ENCODE measurements around the gene CELF4. TPM values are rescaled to one million over a fixed set of nuclear protein-coding genes. Genes with fewer than 3 reads are reported as not detected.

CELF4 gene
- total and polyA plus RNA-seq, 4 donors = 0.24 to 3.0 (median 1.3) TPM

- Histone ChIP-seq H3K27ac (ENCODE audit: low read depth in 1 of 2, low read length in 1 of 2) (no peak overlapping the region), H3K9me3 (ENCODE audit: control insufficient read depth in 4 of 4, insufficient read depth in 3 of 4, low read length in 3 of 4) (peaks cover 0 to 2% (median 0%) of the 10 kb centered on the region in 4 donors), H3K9ac (ENCODE audit: insufficient read depth in 1 of 2, low read length in 2 of 2) (no peak overlapping the region), H3K36me3 (ENCODE audit: control insufficient read depth in 4 of 4, insufficient read depth in 4 of 4, low read length in 4 of 4) (no peaks in the 10 kb centered on the region), H3K4me1 (ENCODE audit: control insufficient read depth in 5 of 5, insufficient read depth in 5 of 5, low read length in 5 of 5) (peaks cover 0 to 9% (median 0%) of the 10 kb centered on the region in 5 donors), H3K27me3 (ENCODE audit: control insufficient read depth in 3 of 3, insufficient read depth in 3 of 3, low read length in 2 of 3) (no peaks in the 10 kb centered on the region), H3K4me3 (no peak overlapping the region)
- ATAC-seq (ENCODE audit: insufficient read depth, low FRiP score) (no peak), DNase-seq (no peak)
- 82 to 84% methylated on average over 10 of the region's 10 CpGs for WGBS, 2 donors
- no peak for TF ChIP-seq CTCF (IDR thresholded peaks at IDR 0.05; ENCODE audit: control extremely low read depth, extremely low read depth)
Observed at GRCh38 chr18:37550118-37550875, 15.3 kb downstream of the CELF4 start.

DNA sequence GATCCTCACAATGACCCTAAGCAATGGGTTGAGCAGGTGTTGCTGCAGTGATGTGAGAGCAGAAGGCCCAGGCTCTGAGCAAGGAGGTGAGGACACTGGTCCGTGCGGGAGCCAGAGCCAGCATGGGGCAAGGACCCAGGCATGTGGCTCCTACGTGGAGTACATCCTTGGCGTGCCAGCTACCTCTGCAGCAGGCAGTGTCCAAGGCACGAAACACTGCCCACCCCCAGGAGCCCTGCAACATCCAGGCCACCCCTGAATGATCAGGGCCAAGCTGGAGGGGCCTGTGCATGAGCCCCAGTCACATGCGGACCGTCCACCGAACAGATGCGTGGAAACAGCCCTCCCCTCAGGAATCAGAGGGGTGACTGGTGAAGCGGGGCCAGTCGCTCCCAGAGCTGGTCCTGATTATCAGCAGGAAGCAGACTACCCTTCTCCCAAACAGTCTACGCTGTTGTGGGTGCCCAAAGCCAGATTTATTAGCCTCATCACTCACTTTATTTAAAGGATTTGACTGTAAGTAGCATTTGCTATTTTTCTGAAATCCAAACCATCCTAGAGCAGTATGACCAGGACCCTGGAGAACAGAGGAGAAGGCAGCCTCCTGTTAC is 16.8 kb downstream of the CELF4 start:
- DNase-seq = no peak
- Histone ChIP-seq H3K36me3 (ENCODE audit: control insufficient read depth in 4 of 4, insufficient read depth in 4 of 4, low read length in 4 of 4) (no peaks in the 10 kb centered on the region), H3K9me3 (ENCODE audit: control insufficient read depth in 4 of 4, insufficient read depth in 3 of 4, low read length in 3 of 4) (peaks cover 0 to 2% (median 0%) of the 10 kb centered on the region in 4 donors), H3K4me1 (ENCODE audit: control insufficient read depth in 5 of 5, insufficient read depth in 5 of 5, low read length in 5 of 5) (peaks cover 0 to 9% (median 0%) of the 10 kb centered on the region in 5 donors), H3K9ac (ENCODE audit: insufficient read depth in 1 of 2, low read length in 2 of 2) (no peak overlapping the region), H3K4me3 (no peak overlapping the region), H3K27me3 (ENCODE audit: control insufficient read depth in 3 of 3, insufficient read depth in 3 of 3, low read length in 2 of 3) (no peaks in the 10 kb centered on the region), H3K27ac (ENCODE audit: low read depth in 1 of 2, low read length in 1 of 2) (no peak overlapping the region)
- no peak for ATAC-seq (ENCODE audit: insufficient read depth, low FRiP score)
- no peak for TF ChIP-seq CTCF (IDR thresholded peaks at IDR 0.05; ENCODE audit: control extremely low read depth, extremely low read depth)
- WGBS, 2 donors = 70 to 79% methylated on average over 12 of the region's 12 CpGs

GRCh38 chr18:37547196-37547827 is 18.3 kb downstream of the CELF4 start:
- ATAC-seq (ENCODE audit: insufficient read depth, low FRiP score) (no peak), DNase-seq (peak; percentile 52 to 82 (median 74))
- peaks cover 0 to 2% (median 0%) of the 10 kb centered on the region in 4 donors for H3K9me3 ChIP-seq (ENCODE audit: control insufficient read depth in 4 of 4, insufficient read depth in 3 of 4, low read length in 3 of 4)
- H3K27me3 ChIP-seq (ENCODE audit: control insufficient read depth in 3 of 3, insufficient read depth in 3 of 3, low read length in 2 of 3) = no peaks in the 10 kb centered on the region
- no peak overlapping the region for H3K4me3 ChIP-seq
- WGBS, 2 donors = 70 to 85% methylated on average over 4 of the region's 4 CpGs
- H3K36me3 ChIP-seq (ENCODE audit: control insufficient read depth in 4 of 4, insufficient read depth in 4 of 4, low read length in 4 of 4) = no peaks in the 10 kb centered on the region
- H3K9ac ChIP-seq (ENCODE audit: insufficient read depth in 1 of 2, low read length in 2 of 2) = no peak overlapping the region
- no peak for TF ChIP-seq CTCF (IDR thresholded peaks at IDR 0.05; ENCODE audit: control extremely low read depth, extremely low read depth)
- no peak overlapping the region for H3K27ac ChIP-seq (ENCODE audit: low read depth in 1 of 2, low read length in 1 of 2)
- peaks cover 0 to 9% (median 0%) of the 10 kb centered on the region in 5 donors for H3K4me1 ChIP-seq (ENCODE audit: control insufficient read depth in 5 of 5, insufficient read depth in 5 of 5, low read length in 5 of 5)
